GM18867 (cell line): ENCODE measurements around the gene ATF7IP2.
"Not testable (repeated sequence)": the region's sequence is repeated elsewhere in the genome, so short reads cannot be mapped to it uniquely, and the experiment has no call there.

ENCODE experiments used
- ATAC-seq: cut with Tn5 transposase; IDR thresholded peaks from one replicate; pipeline ENCODE4 v1.9.1; 2021; ENCODE audit warnings: mild to moderate bottlenecking, moderate library complexity; ENCODE audit not compliant: unreplicated experiment

Gene ATF7IP2, protein sequence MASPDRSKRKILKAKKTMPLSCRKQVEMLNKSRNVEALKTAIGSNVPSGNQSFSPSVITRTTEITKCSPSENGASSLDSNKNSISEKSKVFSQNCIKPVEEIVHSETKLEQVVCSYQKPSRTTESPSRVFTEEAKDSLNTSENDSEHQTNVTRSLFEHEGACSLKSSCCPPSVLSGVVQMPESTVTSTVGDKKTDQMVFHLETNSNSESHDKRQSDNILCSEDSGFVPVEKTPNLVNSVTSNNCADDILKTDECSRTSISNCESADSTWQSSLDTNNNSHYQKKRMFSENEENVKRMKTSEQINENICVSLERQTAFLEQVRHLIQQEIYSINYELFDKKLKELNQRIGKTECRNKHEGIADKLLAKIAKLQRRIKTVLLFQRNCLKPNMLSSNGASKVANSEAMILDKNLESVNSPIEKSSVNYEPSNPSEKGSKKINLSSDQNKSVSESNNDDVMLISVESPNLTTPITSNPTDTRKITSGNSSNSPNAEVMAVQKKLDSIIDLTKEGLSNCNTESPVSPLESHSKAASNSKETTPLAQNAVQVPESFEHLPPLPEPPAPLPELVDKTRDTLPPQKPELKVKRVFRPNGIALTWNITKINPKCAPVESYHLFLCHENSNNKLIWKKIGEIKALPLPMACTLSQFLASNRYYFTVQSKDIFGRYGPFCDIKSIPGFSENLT

DNA sequence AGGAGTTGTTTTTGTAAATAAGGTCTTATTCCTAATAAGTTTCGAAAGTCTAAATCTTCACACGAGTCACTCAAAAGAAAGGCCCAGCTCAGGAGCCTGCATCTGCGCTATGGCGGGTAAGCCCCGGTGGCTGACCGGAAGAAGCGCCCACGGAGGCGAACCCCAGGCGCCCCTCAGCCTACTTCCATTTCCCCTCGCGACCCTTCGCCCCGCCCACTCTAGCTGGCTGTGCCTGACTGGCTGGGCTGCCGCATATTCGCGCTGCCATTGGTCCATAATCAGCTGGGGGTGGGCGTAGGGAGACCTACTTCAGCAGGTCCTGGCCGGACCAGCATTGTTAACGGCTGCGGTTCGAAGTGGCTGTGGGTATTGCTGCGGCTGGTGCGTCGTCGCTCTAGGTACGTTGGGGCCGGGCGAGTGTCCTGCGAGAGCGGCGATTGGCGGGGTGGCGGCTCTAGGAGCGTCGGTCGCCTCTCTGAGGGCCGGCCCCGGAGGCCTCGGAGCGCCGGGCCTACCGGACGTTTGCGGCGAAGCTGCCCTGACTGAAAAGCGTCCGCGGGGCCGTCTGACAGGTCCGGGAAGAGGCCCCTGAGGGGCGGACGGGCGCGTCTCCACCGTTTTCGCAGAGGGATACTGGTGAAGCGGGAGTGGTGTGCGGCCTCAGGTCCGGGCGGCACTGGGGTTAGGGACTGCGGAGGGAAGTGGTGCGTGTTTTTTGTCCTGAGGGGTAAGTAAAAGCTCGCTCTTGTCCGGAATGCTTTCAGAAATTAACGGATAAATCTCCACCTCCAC lies at the start of gene ATF7IP2:
Gene ATF7IP2 (plus strand): TSS at position 337 of the 792 bp plus-strand sequence. CDS start 44,560 bp downstream, outside the sequence.
- peak; percentile 94 for ATAC-seq

DNA sequence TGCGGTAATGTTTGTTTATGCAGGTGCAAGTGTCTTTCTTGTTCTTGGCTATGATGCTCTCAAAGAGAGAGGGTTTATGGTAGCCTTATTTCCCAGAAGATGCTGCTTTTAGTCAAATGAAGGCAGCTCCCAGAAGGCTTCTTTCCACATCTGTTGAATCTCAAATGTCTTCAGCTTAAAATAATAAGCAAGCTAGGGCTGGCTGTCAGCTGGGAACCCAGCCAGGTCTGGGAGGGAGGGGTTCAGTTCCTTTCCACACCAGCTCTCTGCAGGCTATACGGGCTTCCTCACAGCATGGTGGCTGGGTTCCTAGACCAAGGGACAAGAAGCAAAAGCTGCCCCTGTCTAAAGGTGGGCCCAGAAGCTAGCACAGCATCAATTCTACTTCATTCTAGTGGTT lies 47.4 kb upstream of the ATF7IP2 start:
- no peak for ATAC-seq

DNA sequence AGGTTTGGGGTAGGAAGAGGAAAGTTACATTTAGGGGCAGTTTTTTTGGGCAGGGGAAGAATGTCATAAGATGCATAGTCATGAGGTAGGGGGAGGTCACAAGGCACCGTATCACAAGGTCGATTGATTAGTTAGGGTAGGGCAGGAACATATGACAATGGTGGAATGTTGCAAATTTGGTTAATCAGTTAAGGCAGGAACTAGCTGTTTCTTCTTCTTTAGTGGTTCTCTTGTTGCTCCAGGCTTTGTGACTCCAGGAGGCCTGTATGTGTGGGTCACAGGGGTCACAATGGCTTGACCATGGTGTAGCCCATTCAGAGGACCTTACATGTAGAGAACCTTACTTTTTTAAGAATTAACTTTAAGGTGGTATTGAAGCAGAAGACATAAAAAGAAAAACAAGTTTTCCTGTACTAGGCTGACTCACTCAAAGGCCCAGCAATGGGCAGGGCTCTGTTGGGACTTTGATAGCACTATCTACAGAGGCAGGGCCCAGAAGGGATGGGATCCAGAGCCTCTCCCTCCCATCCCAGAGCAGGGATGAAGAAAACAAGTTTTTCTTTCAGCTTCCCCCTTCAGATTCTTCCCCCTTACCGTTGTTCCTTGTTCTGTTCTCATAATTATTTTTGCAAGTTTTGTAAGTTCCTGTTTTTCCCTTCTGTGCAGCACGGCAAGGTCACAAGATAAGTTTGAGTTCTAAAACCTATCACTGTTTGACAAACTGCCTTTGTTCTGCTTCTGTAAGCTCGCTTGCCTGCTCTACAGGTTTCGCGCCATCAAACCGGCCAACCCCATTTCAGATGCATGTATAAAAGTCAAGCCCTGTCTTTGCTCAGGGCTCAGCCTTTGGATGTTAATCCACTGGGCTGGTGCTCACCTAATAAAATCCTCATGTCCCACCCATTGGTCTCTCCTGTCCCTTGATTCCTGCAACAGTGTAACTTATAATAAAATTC lies 45.8 kb upstream of the ATF7IP2 start:
- ATAC-seq = no peak

DNA sequence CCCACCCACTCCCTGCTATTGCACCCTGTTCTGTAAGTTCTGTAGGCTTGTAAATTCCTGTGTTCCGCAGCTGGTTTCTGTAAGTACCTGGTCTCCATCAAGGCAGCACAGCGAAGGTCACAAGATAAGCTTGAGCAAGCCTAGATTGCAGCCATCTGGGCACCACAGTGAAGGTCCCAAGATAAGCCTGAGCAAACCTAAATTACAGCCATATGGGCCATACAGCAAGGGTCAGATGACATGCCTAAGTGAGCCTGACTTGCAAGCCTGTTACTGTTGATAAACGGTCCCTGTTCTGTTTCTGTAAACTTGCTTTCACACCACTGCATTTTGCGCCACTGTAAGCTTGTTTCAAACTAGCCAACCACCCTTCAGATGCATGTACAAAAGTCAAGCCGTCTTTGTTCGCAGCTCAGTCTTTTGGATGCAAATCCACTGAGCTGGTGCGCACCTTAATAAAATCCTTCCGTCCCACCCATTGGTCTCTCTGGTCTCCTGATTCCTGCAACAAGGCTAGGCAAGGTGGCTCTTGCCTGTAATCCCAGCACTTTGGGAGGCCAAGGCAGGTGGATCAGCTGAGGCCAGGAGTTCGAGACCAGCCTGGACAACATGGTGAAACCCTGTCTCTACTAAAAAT lies 42.6 kb upstream of the ATF7IP2 start:
- no peak for ATAC-seq

DNA sequence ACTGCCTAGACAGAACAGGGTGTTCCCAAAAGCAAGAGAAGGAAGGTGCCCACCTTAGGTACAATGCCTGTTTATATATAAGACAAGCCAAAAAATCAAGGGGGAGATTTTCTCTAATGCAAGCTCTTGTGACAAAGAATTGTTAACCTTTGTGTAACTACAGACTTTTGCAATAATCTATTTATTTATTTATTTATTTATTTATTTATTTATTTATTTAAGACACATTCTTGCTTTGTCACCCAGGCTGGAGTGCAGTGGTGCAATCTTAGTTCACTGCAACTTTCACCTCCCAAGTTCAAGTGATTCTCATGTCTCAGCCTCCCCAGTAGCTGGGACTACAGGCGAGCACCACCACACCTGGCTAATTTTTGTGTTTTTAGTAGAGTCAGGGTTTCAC lies 41.2 kb upstream of the ATF7IP2 start:
- not testable (repeated sequence) for ATAC-seq

DNA sequence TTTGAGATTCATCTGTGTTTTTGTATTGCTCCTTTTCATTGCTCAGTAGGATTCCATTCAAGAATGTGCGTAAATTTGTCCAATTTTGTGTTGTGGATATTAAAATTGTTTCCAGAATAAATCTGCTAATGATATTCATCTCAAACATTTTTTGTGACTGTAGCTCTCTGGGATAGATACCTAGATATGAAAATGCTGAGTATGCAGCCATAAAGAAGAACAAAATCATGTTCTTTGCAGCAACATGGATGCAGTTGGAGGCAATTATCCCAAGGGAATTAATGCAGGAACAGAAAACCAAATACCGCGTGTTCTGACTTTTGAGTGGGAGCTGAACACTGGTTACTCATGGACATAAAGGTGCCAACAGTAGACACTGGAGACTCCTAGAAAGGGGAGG lies 40.2 kb upstream of the ATF7IP2 start:
- no peak for ATAC-seq

DNA sequence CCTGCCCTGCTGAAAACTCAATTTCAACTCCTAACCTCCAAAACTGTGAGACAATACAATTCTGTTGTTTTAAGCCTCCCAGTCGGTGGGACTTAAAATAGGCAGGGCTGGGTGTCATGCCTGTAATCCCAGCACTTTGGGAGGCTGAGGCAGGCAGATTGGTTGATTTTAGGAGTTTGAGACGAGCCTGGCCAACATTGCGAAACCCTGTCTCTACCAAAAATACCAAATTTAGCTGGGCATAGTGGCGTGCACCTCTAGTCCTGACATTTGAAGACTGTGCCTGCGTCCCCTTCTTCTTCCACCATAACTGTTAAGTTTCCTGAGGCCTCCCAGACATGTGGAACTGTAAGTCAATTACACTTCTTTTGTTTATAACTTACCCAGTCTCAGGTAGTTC lies 36.0 kb upstream of the ATF7IP2 start:
- ATAC-seq = no peak

DNA sequence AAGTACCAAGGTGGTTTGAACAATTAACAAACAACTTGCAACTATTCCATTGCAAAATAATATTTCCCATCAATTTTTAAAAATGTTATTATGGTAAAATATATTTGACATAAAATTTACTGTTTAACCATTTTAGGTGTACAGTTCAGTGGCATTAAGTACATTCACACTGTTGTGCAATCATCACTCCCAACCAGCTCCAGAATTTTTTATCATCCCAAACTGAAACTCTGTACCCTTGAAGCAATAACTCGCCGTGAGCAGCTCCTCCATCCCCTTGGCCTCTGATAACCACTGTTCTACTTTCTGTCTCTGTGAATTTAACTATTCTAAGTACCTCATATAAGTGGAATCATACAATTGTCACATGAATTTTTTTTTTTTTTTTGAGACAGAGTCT lies 33.6 kb upstream of the ATF7IP2 start:
- no peak for ATAC-seq

DNA sequence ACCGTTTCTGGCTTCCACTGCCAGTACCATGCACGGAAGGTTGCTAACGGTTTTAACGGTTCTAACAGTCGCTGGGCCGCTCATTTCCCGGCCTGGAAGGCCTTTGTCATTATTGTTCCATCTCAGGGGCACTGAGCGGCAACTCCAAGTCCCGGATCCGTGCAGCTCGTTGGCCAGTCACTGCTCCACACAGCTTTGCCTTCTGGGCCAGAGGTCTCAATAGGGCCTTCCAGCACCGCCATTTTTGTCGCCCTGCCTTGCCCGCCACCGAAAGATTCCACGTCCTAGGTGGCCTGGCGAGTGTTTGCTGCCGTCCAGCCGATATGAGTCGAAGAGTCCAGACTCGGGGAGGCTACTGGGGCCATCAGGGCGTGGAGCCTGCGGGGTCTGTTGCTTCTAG lies 30.3 kb upstream of the ATF7IP2 start:
- ATAC-seq = no peak

DNA sequence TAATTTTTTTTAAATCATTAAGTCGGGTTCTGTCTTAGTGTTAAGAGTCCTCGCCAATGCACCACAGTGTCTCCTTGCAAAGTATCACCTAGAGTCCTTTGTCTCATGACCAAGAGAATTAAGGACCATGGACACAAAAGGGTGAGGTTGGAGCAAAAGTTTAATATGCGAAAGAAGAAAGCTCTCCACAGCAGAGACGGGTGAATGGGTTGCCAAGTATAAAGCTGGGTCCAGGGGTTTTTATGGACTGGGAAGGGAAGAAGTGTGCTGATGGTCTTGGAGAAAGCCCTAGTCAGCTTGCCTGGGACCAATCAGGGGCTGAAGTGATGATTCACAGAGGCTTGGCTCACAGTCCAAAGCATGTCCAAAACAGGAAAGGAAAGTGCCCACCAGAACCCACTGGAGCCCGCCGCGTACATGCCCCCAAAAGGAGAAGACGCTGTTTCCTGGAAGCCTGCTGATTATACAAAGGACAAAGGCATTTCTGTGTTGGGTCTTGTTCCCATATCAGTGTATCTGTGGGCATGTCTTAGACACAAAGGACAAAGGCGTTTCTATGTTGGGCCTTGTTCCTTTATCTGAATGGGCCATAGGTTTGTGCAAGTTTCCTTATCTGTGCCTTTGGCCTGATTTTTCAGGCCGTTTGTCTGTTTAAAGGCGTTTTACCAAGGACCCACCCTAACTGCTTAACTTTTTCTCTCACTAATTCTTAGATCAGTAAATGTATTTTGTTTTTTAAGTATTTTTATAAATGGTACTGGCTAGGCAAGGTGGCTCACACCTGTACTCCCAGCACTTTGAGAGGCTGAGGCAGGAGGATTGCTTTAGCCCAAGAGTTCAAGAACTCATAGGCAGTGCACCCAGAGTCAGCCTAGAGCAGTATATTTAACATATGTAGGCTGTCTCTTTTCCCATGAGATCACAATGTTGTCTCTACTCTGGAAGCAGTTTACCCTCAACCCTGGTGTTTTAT lies 28.7 kb upstream of the ATF7IP2 start:
- no peak for ATAC-seq

DNA sequence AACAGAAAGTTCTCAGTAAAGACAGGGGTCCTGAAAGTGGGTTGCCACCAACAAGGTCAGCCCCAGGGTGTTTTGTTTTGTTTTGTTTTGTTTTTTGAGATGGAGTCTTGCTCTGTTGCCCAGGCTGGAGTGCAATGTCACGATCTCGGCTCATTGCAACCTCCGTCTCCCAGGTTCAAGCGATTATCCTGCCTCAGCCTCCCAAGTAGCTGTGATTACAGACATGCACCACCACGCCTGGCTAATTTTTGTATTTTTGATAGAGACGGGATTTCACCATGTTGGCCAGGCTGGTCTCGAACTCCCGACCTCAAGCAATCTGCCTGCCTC lies 24.1 kb upstream of the ATF7IP2 start:
- ATAC-seq = not testable (repeated sequence)

DNA sequence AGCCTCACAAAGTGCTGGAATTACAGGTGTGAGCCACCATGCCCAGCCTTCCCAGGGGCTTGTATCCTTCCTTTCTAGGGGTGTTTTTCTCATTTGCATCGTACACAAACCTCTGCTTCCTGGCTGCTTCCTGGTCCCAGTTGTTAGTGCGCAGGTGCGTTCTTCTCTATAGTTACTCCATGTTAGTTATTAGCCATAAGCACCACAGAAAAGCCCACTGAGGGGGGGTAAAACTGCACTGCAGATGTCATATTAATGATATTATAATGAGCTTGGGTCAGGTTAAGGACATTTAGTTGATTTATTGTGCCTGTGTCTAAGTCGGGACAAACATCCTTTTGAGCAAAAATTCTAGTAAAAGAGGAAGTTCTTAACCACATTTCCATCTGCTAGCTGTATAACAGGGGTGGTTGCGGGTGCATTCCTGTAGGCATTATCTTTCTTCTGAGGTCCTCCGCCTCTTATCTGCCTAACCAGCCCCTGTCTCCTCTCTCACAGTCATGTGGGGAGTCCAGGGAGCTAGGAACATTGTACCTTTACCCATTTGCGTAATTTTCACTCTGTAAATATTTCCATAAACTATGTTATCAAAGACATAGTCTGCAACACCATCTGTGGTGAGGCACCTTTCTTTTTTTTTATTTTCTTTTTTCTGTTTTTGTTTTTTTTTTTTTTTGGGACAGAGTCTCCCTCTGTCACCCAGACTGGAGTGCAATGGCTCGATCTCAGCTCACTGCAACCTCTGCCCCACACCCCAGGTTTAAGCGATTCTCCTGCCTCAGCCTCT lies 23.6 kb upstream of the ATF7IP2 start:
- no peak for ATAC-seq

DNA sequence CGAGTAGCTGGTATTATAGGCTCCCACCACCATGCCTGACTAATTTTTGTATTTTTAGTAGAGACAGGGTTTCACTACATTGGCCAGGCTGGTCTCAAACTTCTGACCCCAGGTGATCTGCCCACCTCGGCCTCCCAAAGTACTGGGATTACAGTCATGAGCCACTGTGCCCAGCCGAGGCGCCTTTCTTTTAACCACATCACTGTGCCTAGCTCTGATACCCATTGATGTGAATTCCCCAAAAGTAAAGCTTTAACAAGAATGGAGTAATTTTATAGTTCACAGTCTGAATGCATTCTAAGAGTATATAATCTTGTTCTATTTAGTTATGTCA lies 23.0 kb upstream of the ATF7IP2 start:
- ATAC-seq = not testable (repeated sequence)

DNA sequence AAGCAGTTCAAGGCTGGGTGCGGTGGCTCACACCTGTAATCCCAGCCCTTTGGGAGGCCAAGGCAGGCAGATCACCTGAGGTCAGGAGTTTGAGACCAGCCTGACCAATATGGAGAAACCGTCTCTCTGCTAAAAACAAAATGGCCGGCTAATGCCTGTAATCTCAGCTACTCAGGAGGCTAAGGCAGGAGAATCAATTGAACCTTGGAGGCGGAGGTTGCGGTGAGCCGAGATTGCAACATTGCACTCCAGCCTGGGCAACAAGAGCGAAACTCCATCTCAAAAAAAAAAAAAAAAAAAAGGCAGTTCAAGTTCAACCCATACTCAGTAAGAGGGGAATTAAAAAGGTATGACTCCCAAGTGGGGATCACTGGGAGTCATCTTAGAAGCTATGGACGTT lies 19.2 kb upstream of the ATF7IP2 start:
- not testable (repeated sequence) for ATAC-seq

DNA sequence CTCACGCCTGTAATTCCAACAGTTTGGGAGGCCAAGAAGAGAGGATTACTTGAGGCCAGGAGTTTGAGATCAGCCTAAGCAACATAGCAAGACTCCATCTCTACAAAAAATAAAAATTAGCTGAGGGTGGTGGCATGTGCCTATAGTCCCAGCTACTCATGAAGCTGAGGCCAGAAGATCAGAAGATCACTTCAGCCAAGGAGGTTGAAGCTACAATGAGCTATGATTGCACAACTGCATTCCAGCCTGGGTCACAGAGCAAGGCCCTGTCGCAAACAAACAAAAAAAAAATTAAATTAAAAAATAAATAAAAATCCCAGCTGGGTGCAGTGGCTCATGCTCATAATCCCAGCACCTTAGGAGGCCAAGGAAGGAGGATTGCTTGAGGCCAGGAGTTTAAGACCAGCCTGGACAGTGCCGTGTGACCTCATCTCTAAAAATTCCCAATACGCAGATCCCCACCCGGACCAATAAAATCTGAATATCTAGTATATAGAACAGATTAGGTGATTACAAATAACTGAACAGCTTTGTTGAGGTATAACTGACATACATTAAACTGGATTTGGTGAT lies 18.2 kb upstream of the ATF7IP2 start:
- no peak for ATAC-seq

DNA sequence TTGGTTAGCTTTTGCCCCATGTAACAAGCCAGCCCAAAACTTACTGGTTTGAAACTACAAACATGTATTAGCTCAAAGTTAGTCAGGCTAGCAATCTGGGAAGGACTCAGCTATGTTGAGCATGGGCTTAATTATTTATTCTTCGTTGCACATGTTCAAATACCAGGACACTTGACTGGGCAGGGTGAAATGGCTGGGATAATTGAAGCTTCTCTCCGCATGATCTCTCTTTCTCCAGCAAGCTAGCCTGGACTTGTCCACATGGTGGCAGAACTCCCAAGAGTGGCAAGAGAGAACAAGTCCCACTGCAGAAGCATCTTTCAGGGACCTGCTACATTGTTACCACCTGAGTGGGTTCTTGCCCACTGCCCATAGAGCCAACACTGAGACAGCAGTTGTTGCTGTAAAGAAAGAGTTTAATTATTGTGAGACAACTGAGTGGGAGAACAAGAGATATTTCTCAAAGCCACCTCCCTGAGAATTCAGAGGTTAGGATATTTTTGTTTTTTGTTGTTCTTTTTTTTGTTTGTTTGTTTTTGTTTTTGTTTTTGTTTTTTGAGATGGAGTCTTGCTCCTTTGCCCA lies 16.8 kb upstream of the ATF7IP2 start:
- no peak for ATAC-seq

DNA sequence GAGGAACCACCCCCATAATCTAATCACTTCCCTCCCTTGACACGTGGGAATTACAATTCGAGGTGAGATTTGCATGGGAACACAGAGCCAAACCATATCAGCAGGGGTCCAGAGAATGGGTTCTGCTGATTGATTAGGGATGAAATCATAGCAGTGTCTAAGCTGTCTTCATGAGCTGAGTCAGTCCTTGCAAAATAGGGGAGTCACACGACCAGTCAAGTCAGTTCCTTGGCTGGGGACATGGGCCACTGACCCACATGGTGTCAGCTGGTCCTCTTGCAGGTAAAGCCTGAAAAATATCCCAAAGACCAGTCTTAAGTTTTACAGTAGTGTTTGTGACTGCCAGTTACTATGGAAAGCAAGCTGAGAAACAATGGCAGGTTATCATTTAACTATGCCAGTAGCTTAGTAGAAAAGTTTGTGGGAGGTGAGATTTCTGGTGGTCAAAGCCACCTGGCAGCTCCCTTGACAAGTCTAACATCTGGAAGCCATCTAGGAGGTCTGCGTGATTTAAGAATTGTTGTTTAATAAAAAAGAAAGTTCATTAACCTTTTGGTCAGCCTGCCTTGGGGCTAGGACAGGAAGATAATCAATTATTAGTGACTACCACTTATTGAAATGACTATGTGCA lies 15.7 kb upstream of the ATF7IP2 start:
- ATAC-seq = no peak
